ENCODE results near the gene RAD51. TPM values are rescaled to one million over a fixed set of nuclear protein-coding genes. Genes with fewer than 3 reads are reported as not detected.

The RAD51 gene
- total and polyA plus RNA-seq, 2 donors (not counting 1 experiment from before 2014, with no cell fraction given): 1.3 to 5.0 TPM

DNA sequence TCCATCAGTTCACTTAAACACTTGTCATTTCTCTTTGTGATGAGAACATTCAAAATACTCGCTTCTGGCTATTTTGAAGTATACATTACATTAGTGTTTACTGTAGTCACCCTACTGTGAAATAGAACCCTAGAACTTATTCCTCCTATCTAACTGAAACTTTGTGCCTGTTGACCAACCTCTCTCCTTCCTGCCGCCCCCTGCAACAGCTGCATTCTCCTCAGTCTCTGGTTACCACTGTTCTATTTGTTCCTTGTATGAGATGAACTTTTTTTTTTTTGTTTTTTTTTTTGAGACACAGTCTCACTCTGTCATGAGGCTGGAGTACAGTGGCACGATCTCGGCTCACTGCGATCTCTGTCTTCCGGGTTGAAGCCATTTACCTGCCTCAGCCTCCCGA, 2.9 kb downstream of the RAD51 start:
- Histone ChIP-seq H3K4me3 (replicated peaks in 1 of 4; ENCODE audit: control extremely low read depth in 1 of 4, insufficient read depth in 1 of 4, low read depth in 3 of 4, low read length in 4 of 4) (no peak overlapping the region), H3K9ac (ENCODE audit: insufficient read depth, low read length) (no peak overlapping the region)

GRCh38 chr15:40702077-40702476, 7.1 kb downstream of the RAD51 start:
- H3K9me3 ChIP-seq (ENCODE audit: control insufficient read depth, insufficient read depth, low read depth, low read length): no peaks in the 10 kb centered on the region
- no peaks in the 10 kb centered on the region for H3K4me1 ChIP-seq (ENCODE audit: control insufficient read depth, extremely low read depth, insufficient read depth, low read length)
- H4K20me1 ChIP-seq (ENCODE audit: control insufficient read depth, extremely low read depth, insufficient read depth, low read length): no peaks in the 10 kb centered on the region
- no peaks in the 10 kb centered on the region for H3K27me3 ChIP-seq (ENCODE audit: control insufficient read depth, insufficient read depth, low read length)
- TF ChIP-seq, protein P1, sequence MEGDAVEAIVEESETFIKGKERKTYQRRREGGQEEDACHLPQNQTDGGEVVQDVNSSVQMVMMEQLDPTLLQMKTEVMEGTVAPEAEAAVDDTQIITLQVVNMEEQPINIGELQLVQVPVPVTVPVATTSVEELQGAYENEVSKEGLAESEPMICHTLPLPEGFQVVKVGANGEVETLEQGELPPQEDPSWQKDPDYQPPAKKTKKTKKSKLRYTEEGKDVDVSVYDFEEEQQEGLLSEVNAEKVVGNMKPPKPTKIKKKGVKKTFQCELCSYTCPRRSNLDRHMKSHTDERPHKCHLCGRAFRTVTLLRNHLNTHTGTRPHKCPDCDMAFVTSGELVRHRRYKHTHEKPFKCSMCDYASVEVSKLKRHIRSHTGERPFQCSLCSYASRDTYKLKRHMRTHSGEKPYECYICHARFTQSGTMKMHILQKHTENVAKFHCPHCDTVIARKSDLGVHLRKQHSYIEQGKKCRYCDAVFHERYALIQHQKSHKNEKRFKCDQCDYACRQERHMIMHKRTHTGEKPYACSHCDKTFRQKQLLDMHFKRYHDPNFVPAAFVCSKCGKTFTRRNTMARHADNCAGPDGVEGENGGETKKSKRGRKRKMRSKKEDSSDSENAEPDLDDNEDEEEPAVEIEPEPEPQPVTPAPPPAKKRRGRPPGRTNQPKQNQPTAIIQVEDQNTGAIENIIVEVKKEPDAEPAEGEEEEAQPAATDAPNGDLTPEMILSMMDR (conservative IDR thresholded peaks at IDR 0.05 in 1 of 2, IDR thresholded peaks at IDR 0.05 in 1 of 2; ENCODE audit: low read depth in 1 of 2, low read length in 2 of 2): peak in 1 of 2 donors; percentile 11
- no peak for TF ChIP-seq EZH2 (IDR thresholded peaks at IDR 0.05; ENCODE audit: low read length, missing control alignments)
- peak in 1 of 2 donors; percentile 37 for DNase-seq (ENCODE audit: low read depth in 2 of 2)
- H3K4me3 ChIP-seq (replicated peaks in 1 of 4; ENCODE audit: control extremely low read depth in 1 of 4, insufficient read depth in 1 of 4, low read depth in 3 of 4, low read length in 4 of 4): no peak overlapping the region
- H3K4me2 ChIP-seq (ENCODE audit: extremely low read depth, insufficient read depth, low read length): no peak overlapping the region
- H2AFZ ChIP-seq (ENCODE audit: low read length): no peak overlapping the region
- H3K36me3 ChIP-seq (ENCODE audit: control insufficient read depth, insufficient read depth, low read length): no peaks in the 10 kb centered on the region
- no peak overlapping the region for H3K27ac ChIP-seq (ENCODE audit: insufficient read depth, low read length)
- peaks cover 2% of the 10 kb centered on the region for H3K79me2 ChIP-seq (ENCODE audit: control insufficient read depth, insufficient read depth, low read length)
- H3K9ac ChIP-seq (ENCODE audit: insufficient read depth, low read length): no peak overlapping the region

More for the DNA sequence above, 2.9 kb downstream of the RAD51 start:
- no peaks in the 10 kb centered on the region for H4K20me1 ChIP-seq (ENCODE audit: control insufficient read depth, extremely low read depth, insufficient read depth, low read length)
- no peaks in the 10 kb centered on the region for H3K36me3 ChIP-seq (ENCODE audit: control insufficient read depth, insufficient read depth, low read length)
- no peak for DNase-seq (ENCODE audit: low read depth in 2 of 2)
- TF ChIP-seq EZH2 (IDR thresholded peaks at IDR 0.05; ENCODE audit: low read length, missing control alignments): no peak
- TF ChIP-seq, protein P1 (conservative IDR thresholded peaks at IDR 0.05 in 1 of 2, IDR thresholded peaks at IDR 0.05 in 1 of 2; ENCODE audit: low read depth in 1 of 2, low read length in 2 of 2): no peak
- no peak overlapping the region for H2AFZ ChIP-seq (ENCODE audit: low read length)
- H3K27me3 ChIP-seq (ENCODE audit: control insufficient read depth, insufficient read depth, low read length): no peaks in the 10 kb centered on the region
- H3K4me2 ChIP-seq (ENCODE audit: extremely low read depth, insufficient read depth, low read length): no peak overlapping the region
- peaks cover 13% of the 10 kb centered on the region for H3K79me2 ChIP-seq (ENCODE audit: control insufficient read depth, insufficient read depth, low read length)
- peaks cover 3% of the 10 kb centered on the region for H3K4me1 ChIP-seq (ENCODE audit: control insufficient read depth, extremely low read depth, insufficient read depth, low read length)
- H3K27ac ChIP-seq (ENCODE audit: insufficient read depth, low read length): no peak overlapping the region
- no peaks in the 10 kb centered on the region for H3K9me3 ChIP-seq (ENCODE audit: control insufficient read depth, insufficient read depth, low read depth, low read length)

DNA sequence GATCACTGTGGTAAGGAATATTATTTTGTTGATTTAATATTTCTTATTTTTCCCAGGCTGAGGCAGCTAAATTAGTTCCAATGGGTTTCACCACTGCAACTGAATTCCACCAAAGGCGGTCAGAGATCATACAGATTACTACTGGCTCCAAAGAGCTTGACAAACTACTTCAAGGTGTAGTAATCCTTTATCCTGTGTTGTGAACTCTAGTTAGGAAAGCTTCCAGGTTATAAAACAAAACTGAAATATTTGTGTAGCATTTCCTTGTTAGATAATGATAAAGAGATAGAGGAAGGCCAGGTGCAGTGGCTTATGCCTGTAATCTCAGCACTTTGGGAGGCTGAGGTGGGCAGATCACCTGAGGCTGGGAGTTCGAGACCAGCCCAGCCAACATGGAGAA, 11.1 kb downstream of the RAD51 start:
- no peak overlapping the region for H3K4me2 ChIP-seq (ENCODE audit: extremely low read depth, insufficient read depth, low read length)
- TF ChIP-seq, protein P1 (conservative IDR thresholded peaks at IDR 0.05 in 1 of 2, IDR thresholded peaks at IDR 0.05 in 1 of 2; ENCODE audit: low read depth in 1 of 2, low read length in 2 of 2): no peak
- TF ChIP-seq EZH2 (IDR thresholded peaks at IDR 0.05; ENCODE audit: low read length, missing control alignments): no peak
- H3K9me3 ChIP-seq (ENCODE audit: control insufficient read depth, insufficient read depth, low read depth, low read length): no peaks in the 10 kb centered on the region
- H3K27ac ChIP-seq (ENCODE audit: insufficient read depth, low read length): no peak overlapping the region
- H3K4me1 ChIP-seq (ENCODE audit: control insufficient read depth, extremely low read depth, insufficient read depth, low read length): no peaks in the 10 kb centered on the region
- H3K9ac ChIP-seq (ENCODE audit: insufficient read depth, low read length): no peak overlapping the region
- no peak for DNase-seq (ENCODE audit: low read depth in 2 of 2)
- H3K36me3 ChIP-seq (ENCODE audit: control insufficient read depth, insufficient read depth, low read length): no peaks in the 10 kb centered on the region
- no peaks in the 10 kb centered on the region for H3K79me2 ChIP-seq (ENCODE audit: control insufficient read depth, insufficient read depth, low read length)
- no peaks in the 10 kb centered on the region for H3K27me3 ChIP-seq (ENCODE audit: control insufficient read depth, insufficient read depth, low read length)
- H4K20me1 ChIP-seq (ENCODE audit: control insufficient read depth, extremely low read depth, insufficient read depth, low read length): no peaks in the 10 kb centered on the region
- no peak overlapping the region for H3K4me3 ChIP-seq (replicated peaks in 1 of 4; ENCODE audit: control extremely low read depth in 1 of 4, insufficient read depth in 1 of 4, low read depth in 3 of 4, low read length in 4 of 4)
- no peak overlapping the region for H2AFZ ChIP-seq (ENCODE audit: low read length)
